HG03457 (cell line): ENCODE measurements around the gene MRPL4.
"Not testable (repeated sequence)": the region's sequence is repeated elsewhere in the genome, so short reads cannot be mapped to it uniquely, and the experiment has no call there.

ENCODE experiments used
- ATAC-seq: cut with Tn5 transposase; IDR thresholded peaks from one replicate; pipeline ENCODE4 v1.9.1; 2021; ENCODE audit warnings: moderate number of reproducible peaks; ENCODE audit not compliant: unreplicated experiment

Gene MRPL4

GRCh38 chr19:10230173-10230860 is 21.7 kb upstream of the MRPL4 start:
- ATAC-seq, result no peak

- ATAC-seq, result no peak
Observed at GRCh38 chr19:10230861-10231611, 21.0 kb upstream of the MRPL4 start, which contains the start of gene S1PR2. S1PR2 (minus strand) TSS chr19:10231331; CDS start chr19:10224905, 6,426 bp downstream.

- no peak for ATAC-seq
Observed at GRCh38 chr19:10231612-10232228, 20.3 kb upstream of the MRPL4 start.

DNA sequence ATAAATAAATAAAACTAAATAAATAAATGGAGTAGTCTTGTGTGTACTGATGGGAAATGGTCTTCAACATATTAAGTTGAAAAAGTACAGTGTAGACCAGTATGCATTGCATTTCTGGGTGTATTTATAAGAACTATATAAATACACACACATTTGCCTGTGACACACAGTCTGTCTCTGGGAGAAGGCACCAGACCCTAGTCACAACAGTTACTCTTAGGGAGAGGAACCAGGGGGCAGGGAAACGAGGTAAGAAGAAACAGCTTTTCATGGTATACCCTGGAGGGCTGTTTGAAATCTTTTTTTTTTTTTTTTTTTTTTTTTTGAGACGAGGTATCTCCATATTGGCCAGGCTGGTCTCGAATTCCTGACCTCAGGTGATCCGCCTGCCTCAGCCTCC is 18.1 kb upstream of the MRPL4 start:
- no peak for ATAC-seq

DNA sequence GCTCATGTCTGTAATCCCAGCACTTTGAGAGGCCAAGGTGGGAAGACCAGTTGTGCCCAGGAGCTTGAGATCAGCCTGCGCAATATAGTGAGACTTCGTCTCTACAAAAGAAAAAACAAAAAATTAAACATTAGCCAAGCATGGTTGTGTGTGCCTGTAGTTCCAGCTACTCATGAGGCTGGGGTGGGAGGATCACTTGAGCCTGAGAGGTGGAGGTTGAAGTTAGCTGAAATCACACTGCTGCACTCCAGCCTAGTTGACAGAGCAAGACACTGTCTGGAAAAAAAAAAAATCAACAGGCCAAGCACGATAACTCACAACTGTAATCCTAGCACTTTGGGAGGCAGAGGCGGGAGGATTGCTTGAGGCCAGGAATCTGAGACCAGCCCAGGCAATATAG is 17.0 kb upstream of the MRPL4 start:
- ATAC-seq, result no peak

- ATAC-seq, result not testable (repeated sequence)
Observed at GRCh38 chr19:10235409-10235808, 16.6 kb upstream of the MRPL4 start.

GRCh38 chr19:10237702-10238101 is 14.3 kb upstream of the MRPL4 start:
- no peak for ATAC-seq

DNA sequence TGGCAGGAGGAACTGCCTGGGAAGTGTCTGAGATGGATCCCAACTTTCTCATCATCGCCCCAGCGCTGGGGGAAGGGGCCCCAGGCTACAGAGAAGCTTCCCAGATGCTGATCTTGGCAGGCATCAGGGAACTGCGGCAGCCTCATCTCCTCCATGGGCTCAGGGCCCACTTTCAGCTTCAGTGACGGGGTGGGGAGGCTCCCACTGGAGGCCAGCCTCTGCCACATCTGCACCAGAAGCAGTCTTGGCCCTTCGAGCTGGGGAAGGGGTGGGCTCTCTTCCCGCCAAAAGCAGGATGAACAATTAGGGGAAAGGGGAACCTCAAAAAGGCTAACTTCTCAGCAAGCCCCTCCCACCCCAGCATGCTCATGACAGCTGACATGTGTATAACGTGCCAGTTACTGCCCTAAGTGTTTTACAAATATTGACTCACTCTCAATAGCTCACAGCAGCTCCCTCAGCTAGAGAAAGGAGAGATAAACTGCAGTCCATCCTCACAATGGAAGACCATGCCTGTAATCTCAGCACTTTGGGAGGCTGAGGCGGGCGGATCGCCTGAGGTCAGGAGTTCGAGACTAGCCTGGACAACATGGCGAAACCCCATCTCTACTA is 13.7 kb upstream of the MRPL4 start:
- ATAC-seq, result no peak

GRCh38 chr19:10241826-10242449 is 10.1 kb upstream of the MRPL4 start:
- ATAC-seq, result not testable (repeated sequence)

DNA sequence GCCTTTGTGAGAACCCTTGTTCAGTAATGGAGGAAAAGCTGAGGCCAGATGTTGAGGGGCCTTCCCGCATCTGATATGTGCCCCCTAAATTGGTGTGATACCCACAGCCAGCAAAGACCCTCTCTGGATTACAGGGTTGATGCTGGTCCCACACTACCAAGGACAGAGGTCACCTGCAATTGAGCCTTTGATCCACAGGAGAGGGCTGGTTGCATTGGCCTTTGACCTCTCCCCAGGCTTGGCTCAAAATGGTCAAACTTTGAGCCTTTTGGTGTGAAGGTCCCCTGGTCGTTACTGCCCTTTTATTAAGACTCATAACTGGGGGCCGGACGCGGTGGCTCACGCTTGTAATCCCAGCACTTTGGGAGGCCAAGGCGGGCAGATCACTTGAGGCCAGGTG is 8.4 kb upstream of the MRPL4 start:
- no peak for ATAC-seq

DNA sequence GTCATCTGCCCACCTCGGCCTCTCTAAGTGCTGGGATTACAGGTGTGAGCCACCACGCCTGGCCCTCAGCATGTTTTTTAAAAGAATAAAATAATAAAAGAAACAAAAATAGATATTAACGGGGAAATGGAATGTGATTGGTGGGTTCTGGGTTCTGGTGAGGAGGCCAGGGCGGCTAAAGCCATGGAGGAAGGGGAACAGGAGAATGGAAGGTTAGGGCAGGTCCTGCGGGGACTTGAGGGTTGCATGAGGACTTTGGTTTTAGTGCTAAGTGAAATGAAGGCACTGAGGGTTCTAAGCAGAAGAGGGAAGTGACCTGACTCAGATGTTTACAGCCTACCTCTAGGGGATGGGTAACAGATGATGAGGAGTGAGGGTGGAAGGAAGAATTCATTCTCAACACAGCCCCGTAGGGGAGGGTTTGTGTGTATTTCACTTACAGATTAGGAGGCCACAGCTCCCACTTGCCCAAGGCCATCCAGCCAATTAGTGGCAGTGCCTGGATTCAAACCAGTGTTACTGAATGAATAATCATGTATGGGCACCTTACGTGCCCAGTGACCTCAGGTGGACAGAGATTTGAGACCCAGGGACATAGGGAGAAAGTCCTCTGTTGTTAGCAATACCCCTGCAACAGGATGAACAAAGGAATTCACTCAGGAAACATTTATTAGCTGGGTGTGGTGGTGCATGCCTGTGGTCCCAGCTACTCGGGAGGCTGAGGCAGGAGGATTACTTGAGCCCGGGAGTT is 6.7 kb upstream of the MRPL4 start:
- no peak for ATAC-seq

GRCh38 chr19:10246511-10246910 is 5.5 kb upstream of the MRPL4 start:
- ATAC-seq, result no peak

- ATAC-seq, result no peak
Observed at GRCh38 chr19:10252707-10253106, 693 bp downstream of the MRPL4 start.

DNA sequence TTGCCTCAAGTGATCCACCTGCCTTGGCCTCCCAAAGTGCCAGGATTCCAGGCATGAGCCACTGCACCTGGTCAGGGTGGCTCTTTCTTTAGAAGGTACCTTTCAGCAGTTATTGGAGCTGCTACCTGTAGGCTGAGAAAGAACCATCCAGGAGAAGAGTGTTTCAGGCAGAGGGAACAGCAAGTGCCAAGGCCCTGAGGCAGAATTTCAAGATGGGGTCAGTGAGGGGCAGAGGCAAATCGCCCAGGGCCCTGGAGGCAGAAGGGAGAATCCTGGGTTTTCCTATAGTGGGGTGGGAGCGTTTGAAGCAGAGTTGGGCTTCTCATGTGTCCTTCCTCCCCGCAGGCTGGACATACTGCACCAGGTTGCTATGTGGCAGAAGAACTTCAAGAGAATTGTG is 2.2 kb downstream of the MRPL4 start:
- ATAC-seq, result no peak

DNA sequence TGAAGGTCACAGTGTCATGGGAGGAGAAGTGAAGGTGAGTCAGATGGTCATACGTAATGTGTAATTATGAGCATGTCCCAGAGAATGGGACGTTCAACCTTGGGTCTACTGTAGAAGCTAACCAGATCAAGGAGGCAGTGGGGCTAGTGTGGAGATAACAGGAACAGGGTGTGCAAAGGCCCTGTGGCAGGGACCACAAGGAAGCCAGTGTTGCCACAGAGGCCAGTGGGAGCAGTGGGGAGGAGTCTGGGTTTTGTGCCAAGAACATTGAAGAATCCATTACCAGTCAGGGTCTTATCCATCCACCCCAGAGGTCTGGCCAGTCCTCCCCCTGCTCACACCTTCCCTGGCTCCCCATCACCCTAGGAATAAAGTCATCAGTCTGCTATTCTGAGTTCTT is 3.3 kb downstream of the MRPL4 start:
- ATAC-seq, result no peak

DNA sequence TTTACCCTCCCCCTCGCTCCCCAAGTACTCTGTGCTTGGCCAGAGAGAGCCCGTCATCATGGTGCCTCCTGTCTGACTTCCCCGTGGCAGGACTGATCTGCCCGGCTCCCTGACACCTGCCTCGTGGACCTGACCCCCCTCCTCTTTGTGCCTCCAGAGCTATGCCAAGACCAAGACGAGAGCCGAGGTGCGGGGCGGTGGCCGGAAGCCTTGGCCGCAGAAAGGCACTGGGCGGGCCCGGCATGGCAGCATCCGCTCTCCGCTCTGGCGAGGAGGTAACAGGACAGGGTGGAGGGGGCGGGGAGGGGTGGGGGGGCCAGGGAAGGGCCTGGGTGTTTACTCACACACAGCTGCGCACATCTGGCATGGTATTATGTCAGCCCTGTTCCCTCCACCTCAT is 4.5 kb downstream of the MRPL4 start:
- ATAC-seq, result no peak

GRCh38 chr19:10256970-10257615 is 5.1 kb downstream of the MRPL4 start:
- ATAC-seq, result no peak

- ATAC-seq, result no peak
Observed at GRCh38 chr19:10258080-10258710, 6.2 kb downstream of the MRPL4 start.

DNA sequence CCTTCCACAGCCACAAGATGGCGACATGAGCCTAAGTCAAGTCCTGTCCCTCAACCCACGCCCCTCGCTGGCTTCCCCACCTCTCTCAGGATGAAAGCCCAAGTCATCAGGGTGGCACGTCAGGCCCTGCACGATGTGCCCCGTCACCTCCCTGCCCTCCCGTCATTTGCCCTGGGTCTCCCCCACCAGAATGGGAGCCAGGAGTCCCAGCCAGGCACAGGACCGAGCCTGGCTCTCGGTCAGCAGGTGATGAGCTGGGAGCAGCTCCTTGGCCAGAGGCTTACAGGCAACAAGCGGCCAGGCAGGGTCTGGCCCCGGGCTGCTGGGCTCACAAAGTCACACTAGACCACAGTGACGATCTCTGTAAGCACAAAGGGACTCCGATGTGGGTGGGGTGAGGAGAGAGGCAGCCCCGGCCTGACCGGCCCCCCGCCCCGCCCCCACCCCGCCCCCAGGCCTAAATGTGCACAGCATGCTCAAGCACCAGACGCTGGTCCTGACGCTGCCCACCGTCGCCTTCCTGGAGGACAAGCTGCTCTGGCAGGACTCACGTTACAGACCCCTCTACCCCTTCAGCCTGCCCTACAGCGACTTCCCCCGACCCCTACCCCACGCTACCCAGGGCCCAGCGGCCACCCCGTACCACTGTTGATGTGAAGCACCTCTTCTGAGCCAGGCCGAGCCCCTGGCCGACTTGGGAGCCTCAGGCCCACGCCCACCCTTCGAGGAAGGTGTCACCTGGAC is 7.3 kb downstream of the MRPL4 start:
- no peak for ATAC-seq
